CD4-positive, alpha-beta T cell treated with Interleukin-15 for 1 hour (primary cell): Measurements from ENCODE around the gene NUTM1.
"Not testable (repeated sequence)": the region's sequence is repeated elsewhere in the genome, so short reads cannot be mapped to it uniquely, and the experiment has no call there.

ENCODE experiments used
- DNase-seq: peaks from one replicate; pipeline ENCODE4 v3.0.0-alpha.2; 2020

NUTM1 gene

DNA sequence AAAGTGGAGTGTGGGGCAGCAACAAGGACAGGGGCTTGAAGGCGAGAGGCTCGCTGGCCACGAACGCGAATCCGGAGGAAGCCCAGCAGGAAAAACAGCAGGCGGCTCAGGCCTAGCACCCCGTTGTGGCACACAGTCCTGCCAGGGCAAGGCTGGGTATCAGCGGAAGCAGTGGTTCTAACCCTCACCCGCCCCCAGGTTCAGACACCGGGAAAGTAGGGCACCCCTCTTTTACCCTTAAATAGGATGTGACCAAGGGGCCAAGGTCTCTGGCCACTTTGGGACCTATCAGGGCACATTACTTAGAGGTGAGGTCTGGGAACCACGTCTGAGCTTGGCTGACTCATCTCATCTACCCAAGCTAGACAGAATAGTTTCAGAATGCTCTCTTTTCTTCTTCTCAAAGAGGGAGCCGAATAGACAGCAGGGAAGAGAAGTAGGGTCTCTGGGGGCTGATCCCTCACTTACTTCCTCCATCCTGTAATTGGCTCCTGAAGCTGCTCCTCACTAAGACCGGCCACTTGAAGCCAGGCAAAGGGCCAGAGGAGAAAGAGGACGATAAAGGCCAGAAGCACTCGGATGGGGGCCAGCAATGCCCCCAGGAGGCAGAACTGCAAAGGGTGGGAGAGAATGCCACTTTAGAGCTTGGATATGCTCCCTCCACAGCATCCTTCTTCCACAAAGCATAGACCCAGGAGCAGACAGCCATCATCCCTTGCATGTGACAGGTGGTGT, 22.1 kb downstream of the NUTM1 start:
- DNase-seq, result no peak

DNA sequence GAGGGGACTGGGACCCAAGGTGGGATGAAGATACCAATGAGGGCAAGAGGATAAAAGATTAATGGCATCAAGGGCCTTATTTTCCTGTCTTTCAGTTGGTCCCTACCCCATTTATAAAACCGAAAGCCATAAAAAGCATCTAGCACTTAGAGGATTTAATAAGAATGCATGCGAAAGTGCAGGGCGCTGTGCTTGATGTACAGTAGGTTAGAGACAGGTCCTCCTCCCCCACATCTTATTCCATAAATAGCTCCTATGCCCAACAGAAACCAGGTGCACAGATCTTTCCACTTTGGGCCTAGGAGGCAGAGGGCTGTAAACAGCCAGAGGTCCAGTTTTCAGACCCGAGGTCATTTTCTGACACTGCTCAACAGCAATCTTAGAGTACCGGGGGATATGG, 22.7 kb downstream of the NUTM1 start:
- no peak for DNase-seq

DNA sequence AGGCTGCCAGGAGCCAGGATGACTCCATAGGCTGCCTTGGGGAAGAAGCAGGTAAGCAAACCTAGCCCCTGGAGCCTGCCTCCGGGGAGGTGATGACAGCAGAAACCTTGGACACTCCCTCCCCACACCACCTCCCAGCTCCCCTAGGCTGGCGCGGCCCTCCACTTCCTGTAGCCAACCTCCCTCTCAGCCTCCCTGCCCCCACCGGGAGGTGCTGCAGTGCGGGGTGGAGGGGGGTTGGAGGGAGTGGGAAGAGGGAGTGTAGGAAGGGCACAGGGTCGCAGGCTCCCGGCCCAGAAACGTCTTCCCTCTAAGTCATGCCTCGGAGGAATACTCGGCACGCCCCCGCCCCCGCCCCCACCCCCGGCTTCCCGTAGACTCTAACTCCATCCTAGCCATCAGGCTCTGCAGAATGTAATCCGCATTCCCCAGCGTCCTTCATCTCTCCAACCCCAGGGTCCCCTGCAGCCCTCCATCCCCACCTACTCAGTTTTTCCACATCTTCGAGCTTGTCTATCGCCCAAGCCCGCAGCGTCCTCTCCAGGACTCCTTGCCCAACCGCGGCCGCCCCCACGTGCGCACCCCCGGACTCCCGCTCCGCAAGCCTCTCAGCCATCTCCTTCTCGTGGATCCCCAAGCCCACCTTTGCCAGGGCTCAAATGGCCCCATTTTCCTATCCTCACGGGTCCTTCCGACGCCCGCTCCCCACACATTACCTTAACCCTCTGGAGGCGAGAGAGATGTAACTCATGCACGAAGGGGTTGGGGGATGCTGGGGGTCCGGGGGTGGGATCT, 23.4 kb downstream of the NUTM1 start:
- peak; percentile 30 for DNase-seq

DNA sequence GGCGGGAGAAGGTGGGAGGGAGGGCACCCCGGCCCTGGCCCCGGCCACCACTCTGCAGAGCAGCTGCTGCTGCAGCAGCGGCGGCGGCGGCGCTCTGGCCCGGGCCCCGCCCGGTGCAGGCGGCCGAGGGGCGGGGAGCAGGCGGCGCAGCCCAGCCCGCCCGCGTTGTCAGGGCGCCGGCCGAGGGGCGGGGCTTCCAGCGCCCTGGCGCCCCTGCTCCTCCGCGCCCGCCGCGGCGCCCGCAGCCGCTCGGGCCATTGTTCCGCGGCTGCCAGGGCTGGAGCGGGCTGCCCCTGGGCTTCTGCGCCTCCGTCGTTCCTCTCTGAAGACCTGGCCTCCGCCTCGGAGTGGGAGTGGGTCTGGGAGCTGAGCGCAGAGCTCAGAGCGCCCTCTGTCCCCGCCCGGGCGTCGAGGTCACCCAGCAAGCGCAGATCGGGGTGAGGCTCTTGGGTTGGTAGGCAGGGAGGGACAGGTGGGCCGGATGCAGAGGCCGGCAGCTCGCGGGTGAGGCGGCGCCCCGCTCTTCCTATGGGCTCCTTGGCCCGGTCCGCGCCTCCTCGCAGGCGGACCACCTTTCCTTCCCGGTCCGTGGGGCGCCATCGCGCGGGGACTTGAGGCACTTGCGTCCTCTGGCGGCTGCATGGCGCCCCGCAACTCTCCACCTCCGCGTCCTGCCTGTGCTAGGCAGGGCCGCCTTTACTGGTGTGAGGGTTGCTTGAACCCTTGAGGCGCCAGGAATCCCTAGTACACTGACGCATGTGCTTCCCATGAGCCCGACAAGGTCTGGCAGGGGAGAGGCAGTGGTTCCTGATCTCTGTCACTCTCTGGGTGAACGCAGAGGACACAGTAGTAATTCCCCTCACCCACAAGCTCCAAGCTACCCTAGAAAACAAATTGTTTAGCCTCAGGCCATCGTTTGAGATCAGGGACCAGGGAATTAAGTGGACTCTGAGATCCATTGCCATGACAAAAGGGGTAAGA, 24.3 kb downstream of the NUTM1 start, which contains the start of gene LPCAT4:
Gene LPCAT4, minus strand, starts transcription at position 96 of the 981 bp plus-strand sequence. CDS start 96 bp downstream, outside the sequence.
- DNase-seq, result peak; percentile 91

DNA sequence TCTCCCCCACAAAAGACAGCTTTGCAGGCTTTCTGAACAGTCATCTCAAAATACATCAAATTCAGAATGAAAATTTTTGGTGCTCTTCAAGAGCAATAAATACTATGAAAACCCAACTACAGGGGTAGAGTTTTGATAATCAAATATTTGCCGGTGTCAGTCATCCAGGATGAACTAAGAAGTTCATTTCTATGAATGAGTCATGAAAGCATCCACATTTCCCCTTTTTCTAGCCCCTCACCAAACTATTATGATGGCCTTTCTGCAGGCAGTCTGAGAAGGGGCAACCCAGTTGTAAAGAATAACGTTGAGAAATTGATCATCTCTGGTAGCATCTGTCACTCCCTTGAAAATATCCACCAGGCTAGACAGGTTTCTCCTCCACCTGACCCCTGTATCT, 27.0 kb downstream of the NUTM1 start:
- no peak for DNase-seq

DNA sequence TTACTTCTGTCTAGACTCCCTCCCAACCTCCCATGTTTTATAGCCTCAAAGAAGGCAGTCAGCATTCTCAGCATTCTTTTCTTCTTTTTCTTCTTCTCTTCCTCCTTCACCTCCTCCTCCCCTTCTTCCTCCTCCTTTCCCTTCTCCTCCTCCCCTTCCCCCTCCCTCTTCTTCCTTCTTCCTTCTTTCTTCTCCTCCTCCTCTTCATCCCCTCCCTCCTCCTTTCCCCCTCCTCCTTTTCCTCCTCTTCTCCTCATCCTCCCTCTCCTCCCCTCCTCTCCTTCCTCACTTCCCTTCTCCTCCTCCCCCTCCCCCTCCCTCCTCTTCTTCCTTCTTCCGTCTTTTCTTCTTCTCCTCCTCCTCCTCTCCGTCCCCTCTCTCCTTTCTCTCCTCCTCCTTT, 27.5 kb downstream of the NUTM1 start:
- no peak for DNase-seq

DNA sequence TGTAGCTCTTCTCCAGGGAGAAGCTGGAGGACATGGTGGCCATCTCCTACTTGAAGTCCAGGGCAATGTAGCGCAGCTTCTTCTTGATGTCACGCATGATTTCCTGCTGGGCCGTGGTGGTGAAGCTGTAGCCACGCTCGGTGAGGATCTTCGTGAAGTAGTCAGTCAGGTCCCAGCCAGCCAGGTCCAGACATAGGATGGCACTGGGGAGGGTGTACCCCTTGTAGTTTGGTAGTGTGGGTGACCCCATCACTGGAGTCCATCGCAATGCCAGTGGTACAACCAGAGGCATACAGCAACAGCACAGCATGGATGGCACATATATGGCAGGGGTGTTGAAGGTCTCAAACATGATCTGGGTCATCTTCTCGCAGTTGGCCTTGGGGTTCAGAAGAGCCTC, 30.8 kb downstream of the NUTM1 start:
- DNase-seq, result no peak

DNA sequence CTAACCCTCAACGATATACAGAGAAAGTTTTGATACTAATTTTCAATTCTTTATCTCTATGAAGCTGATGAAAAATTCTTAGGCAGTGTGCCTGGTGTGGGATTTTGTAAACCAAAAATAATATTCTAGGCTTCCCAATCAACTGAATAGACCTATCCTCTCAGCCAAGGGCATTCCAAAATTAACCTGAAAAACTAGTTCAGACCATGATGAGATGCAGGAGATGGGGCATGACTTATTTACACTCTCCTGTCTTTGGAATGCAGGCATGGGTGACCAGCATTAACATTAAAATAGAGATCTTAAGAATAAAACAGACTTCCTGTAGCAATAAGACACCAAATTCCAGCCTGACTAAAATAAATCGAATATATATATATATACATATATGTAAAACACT, 31.7 kb downstream of the NUTM1 start:
- DNase-seq, result no peak

DNA sequence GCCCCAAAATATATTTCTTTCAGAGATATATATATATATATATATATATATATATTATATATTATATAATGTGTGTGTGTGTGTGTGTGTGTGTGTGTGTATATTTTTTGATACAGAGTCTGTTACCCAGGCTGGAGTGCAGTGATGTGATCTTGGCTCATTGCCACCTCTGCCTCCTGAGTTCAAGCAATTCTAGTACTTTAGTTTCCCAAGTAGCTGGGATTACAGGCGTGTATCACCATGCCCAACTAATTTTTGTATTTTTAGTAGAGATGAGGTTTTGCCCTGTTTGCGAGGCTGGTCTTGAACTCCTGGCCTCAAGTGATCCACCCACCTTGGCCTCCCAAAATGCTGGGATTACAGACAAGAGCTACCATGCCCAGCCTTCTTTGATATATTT, 32.4 kb downstream of the NUTM1 start:
- not testable (repeated sequence) for DNase-seq

DNA sequence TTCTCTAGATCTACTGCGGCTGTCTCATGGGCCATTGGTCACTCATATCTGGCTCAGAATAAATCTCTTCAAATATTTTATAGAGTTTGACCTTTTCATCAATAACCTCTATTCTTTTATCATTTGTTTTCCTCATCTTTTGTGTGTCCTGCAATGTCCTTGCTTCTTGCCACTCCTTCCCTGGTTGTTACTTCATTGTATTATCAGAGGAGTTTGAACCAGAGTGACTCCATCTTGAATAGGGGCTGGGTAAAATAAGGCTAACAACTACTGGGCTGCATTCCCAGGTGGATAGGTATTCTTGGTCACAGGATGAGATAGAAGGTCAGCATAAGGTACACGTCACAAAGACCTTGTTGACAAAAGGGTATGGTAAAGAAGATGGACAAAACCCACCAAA, 33.7 kb downstream of the NUTM1 start:
- no peak for DNase-seq

DNA sequence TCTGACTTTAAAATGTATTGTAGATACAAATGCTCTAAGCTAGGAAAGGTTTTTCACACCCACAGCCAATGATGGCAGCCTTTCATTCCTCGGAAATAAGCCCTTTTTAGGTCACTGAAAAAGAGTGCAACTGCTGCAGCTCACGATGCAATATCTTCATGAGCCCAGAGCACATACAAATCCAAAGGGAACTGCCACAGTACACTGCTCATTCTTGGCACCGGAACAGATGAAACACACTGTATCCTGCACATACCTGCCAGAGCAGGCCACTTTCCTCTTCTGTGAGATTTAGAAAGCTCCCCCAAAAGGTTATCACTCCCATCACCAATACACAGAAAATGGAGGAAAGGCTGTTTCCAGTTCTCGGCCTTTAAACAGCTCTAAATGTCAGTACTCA, 37.4 kb downstream of the NUTM1 start:
- DNase-seq, result not testable (repeated sequence)

DNA sequence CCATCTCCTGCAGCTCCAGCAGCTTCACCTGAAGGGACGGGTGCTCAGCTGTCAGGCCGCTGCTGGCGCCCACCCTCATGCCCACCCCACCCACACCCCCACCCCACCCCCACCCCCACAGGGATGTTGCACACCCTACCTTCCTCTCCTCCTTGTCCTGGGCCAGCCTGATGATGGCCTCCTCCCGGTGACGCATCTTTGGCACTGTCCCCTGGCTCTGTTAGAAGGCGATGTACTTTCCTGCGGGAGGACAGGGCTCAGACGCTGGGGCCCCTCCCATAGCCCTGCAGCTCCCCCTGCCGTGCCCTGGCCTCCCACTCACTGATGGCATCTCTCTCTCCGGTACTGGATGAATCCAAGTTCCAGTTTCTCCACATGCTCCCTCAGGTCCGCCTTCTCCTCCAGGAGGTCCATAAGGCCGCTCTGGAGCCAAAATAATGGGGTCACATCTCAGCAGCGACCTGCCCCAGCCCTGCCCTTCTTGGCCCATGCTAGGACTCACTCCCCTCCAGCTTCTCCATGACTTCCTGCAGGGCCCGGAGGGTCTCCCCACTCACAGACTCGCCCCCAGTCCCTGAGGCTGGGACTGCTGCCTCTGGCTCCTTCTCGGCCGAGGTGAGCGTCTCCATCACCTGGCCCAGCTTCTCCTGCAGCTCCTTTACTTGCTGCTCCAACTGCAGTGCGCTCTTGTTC, 38.9 kb downstream of the NUTM1 start:
- DNase-seq, result not testable (repeated sequence)

DNA sequence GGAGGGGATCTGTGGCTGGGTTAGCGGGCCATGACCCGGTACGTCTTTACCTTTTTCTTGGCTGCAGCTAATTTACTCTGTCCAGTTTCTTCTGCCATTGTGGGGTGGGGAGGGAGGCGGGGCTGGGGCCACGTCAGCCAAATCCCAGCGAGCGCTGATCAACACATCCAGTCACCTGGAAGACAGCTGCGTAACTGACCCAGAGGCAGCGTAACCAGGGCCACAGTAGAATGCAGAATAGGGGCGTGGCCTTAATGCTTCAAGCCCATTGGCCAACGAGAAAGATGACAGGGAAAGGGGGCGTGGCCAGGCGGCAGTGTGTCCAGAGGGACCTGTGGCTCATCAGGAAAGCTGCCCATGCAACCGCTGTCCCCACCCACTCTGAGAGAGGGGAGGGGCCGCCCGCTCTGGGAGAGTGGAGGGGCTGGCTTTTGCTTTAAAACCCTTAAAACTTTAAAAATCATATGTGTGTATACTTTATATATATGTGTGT, 46.5 kb downstream of the NUTM1 start:
- not testable (repeated sequence) for DNase-seq

DNA sequence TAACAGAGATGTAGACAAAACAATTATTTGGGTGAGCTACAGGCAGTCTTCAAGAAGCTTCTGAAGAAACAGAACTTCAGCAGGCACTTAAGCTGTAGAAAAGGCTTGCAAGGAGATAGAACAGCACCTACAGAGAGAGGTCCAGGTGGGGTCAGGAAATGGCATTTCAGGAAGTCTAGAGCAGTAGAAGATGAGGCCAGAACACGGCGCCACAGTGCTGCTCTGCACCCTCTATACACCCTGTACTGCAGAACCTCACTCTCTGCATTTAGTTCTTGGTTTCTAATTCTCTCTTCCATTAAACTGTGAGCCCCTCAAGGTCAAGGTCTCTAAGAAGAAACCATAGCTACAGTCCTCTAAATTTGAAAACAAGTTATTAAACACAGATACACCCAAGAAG, 49.9 kb downstream of the NUTM1 start:
- not testable (repeated sequence) for DNase-seq

DNA sequence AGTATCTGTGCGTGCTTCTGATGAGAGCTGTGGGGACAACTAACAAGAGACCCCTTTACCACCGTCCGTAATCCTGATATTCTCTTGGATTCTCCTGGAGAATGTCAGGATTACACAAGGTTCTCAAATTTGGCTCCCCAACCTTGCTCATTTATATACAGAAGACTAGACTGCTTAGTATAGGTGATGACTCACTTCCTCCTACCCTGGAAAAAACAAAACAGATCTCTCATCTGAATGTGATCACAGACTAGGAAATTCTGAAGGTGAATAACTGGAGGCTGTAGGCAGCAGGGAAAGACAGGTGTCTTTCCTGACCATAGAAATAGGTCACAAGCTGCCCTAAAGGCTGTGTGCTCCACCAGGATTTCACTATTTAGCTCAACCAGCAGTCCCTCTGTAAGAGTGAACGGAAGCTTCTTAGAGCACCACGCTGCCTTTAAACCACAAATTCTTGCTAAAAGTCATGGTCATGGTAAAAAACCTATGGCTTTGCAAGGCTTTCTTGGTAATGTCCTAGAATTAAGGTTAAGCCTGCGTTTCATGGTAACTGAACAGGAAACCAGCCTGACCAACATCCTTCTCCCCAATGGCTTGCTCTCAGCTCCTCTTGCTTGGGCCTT, 54.6 kb downstream of the NUTM1 start:
- not testable (repeated sequence) for DNase-seq

DNA sequence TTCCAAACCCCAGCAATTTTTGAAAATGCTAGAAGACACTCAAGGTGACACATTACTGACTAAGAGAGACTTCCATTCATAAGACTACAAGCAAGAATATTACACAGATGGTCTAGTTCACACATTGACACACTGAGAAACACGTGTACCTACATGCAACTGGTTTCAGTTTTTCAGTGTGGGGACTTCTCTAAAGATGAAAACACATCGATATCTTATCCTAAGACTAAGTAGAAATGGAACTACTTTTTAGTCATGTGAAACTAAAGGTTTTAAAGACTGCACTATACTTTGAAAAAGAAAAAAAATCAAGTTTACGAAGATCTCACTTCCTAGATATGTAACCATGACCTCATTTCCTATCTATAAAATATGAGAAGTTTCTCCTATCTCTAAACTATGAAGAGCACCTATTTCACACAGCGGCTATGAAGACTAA, 60.1 kb downstream of the NUTM1 start:
- DNase-seq, result not testable (repeated sequence)

DNA sequence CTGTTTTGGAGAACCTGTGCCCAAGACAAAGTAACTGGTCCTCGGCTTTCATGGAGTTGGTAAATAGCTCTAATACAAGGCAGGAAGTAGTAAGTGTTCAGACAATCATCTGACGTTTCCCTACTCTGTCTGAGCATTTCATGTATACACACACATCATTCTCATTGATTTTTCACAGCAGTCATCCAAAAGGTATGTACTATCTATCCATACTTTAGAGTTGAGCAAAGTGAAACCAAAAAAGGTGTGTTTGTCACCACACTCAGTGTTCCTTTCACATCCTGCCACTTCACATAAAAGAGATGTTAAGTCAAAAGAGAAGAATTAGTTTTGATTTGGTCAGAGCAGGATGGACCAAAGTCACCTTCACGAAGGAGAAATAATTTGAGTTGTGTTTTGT, 60.8 kb downstream of the NUTM1 start:
- DNase-seq, result not testable (repeated sequence)
